Lower lobe of right lung (tissue), 2 donors: ENCODE measurements around the gene ANXA2R. TPM values are rescaled to one million over a fixed set of nuclear protein-coding genes. Genes with fewer than 3 reads are reported as not detected.
A peak's percentile ranks its signal among the peaks of the same experiment; 100 is the strongest.
"Not testable (repeated sequence)": the region's sequence is repeated elsewhere in the genome, so short reads cannot be mapped to it uniquely, and the experiment has no call there.

Experiments
- ATAC-seq, 2 donors: fragments of 200-7000 bp; cut with Tn5 transposase; one replicate each; pipeline ENCODE4 v1.9.1; 2020 to 2022; ENCODE audit warnings: mild to moderate bottlenecking in 2 of 2, moderate library complexity in 2 of 2
- DNase-seq: peaks from one replicate; pipeline ENCODE4 v3.0.0-alpha.2; 2020
- H3K27ac ChIP-seq: fragments of 200-600 bp; one replicate; pipeline ENCODE4 v1.8.0; 2022
- H3K27me3 ChIP-seq: fragments of 200-600 bp; one replicate; pipeline ENCODE4 v1.8.0; 2022; ENCODE audit warnings: low read depth
- H3K36me3 ChIP-seq: fragments of 200-600 bp; one replicate; pipeline ENCODE4 v1.8.0; 2022; ENCODE audit warnings: mild to moderate bottlenecking
- H3K4me1 ChIP-seq: fragments of 200-600 bp; one replicate; pipeline ENCODE4 v1.8.0; 2022
- H3K4me3 ChIP-seq: fragments of 200-600 bp; one replicate; pipeline ENCODE4 v1.8.0; 2022; ENCODE audit warnings: mild to moderate bottlenecking
- H3K9me3 ChIP-seq: fragments of 200-600 bp; one replicate; pipeline ENCODE4 v1.8.0; 2022
- CTCF ChIP-seq: fragments of 200-600 bp; IDR thresholded peaks from one replicate; pipeline ENCODE4 v1.8.0; 2022; ENCODE audit warnings: antibody characterized with exemption, mild to moderate bottlenecking
- intact Hi-C: fragments of 100-400 bp; cut with DNase I; formaldehyde crosslinking; loops from one replicate; pipeline ENCODE4 v1.11.0; 2022
- total RNA-seq: library from RNA; stranded (reverse); fragmentation: NEBNext Ultra II Directional; extraction: Animal tissue kit (Norgen Biotek cat#: 25700); gene quantifications from one replicate; pipeline ENCODE4 v1.2.1, GENCODE V29; 2021
- donor health status: DM: no; HTN: yes; CAD: no; lungs with severe emphysema.

The ANXA2R gene
- total RNA-seq, 1 donor from 2014 or later: 4.4 TPM

- Histone ChIP-seq H3K27ac (peak overlapping the region; percentile 83), H3K27me3 (peaks cover 30% of the 10 kb centered on the region), H3K4me1 (peaks cover 22% of the 10 kb centered on the region), H3K36me3 (no peaks in the 10 kb centered on the region), H3K9me3 (no peaks in the 10 kb centered on the region), H3K4me3 (peak overlapping the region; percentile 66)
- no peak for TF ChIP-seq CTCF
- DNase-seq (no peak), ATAC-seq (no peak)
- intact Hi-C loops: no loop called here
These were observed 3.1 kb downstream of the ANXA2R start for GRCh38 chr5:43036856-43037635.

GRCh38 chr5:43036409-43036808, 3.7 kb downstream of the ANXA2R start:
- no peaks in the 10 kb centered on the region for H3K36me3 ChIP-seq
- no peak for DNase-seq
- intact Hi-C loops: no loop called here
- H3K4me3 ChIP-seq: peak overlapping the region; percentile 66
- ATAC-seq: no peak
- TF ChIP-seq CTCF: no peak
- peak overlapping the region; percentile 83 for H3K27ac ChIP-seq
- peaks cover 30% of the 10 kb centered on the region for H3K27me3 ChIP-seq
- peaks cover 22% of the 10 kb centered on the region for H3K4me1 ChIP-seq
- no peaks in the 10 kb centered on the region for H3K9me3 ChIP-seq

- Histone ChIP-seq H3K27ac (no peak overlapping the region), H3K4me1 (peaks cover 22% of the 10 kb centered on the region), H3K4me3 (no peak overlapping the region), H3K9me3 (no peaks in the 10 kb centered on the region), H3K36me3 (no peaks in the 10 kb centered on the region), H3K27me3 (peaks cover 30% of the 10 kb centered on the region)
- DNase-seq: no peak
- ATAC-seq: no peak
- TF ChIP-seq CTCF: no peak
- intact Hi-C loops: no loop called here
These were observed 5.5 kb downstream of the ANXA2R start for GRCh38 chr5:43034591-43034968.

DNA sequence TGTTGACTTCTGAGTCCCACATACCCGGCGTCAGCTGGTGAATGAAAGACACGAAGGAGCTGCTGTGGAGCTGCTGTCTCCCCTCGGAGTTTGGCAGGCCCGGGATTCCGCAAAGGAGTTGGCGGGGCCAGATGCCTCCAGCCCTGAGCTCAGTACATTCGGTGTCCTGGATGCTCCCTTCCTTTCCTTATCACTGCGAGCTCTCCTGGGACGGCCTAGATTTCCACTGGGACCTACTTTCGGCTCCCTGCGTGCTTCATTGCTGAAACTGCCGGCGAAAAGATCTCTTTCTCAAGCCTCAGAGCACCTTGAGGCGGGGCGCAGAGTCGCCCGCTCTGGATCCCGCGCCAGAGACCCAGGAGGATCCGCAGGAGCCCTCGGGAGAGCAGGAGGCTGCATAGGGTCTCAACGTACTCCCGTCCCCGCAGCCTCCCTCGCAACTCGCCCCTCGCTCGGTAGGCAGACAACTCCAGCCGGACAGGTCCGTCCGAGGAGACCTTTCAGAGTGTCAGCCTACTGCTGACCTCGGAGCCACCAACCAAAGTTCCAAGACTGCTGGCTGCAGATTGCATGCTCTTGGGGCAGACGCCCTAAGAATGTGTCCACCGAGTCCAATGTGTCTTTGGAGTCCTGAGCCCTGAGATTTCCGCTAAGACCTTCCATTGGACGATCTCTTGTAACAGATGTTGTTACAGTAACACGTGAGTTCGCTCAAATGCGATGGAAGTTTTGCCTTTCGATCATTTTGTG, 6.1 kb downstream of the ANXA2R start:
- Histone ChIP-seq H3K27me3 (peaks cover 30% of the 10 kb centered on the region), H3K36me3 (no peaks in the 10 kb centered on the region), H3K4me3 (no peak overlapping the region), H3K9me3 (no peaks in the 10 kb centered on the region), H3K4me1 (peaks cover 22% of the 10 kb centered on the region), H3K27ac (no peak overlapping the region)
- TF ChIP-seq CTCF: no peak
- DNase-seq (no peak), ATAC-seq (no peak)
- intact Hi-C loops: no loop called here

DNA sequence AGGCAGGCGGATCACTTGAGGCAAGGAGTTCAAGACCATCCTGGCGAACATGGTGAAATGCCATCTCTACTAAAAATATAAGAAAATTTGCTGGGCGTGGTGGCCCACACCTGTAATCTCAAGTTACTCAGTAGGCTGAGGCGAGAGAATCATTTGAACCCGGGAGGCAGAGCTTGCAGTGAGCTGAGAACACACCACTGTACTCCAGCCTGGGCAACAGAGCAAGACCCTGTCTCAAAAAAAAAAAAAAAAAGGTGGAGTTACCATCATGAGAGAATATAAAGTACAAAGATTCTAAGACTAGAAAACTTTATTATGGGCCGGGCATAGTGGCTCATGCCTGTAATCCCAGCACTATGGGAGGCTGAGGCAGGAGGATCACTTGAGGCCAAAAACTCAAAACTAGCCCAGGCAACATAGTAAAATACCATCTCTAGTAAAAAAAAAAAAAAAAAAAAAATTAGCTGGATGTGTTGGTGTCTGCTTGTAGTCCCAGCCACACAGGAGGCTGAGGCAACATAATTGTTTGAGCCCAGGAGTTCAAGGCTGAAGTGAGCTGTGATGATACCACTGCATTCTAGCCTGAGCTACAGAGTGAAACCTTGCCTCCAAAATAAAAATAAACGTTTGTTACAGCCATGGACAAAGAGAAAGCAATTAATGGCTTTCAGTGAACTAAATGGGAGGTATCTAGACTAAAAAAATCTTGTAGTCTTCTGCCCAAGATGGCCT, 12.9 kb downstream of the ANXA2R start:
- no peak for TF ChIP-seq CTCF
- intact Hi-C loops: no loop called here

DNA sequence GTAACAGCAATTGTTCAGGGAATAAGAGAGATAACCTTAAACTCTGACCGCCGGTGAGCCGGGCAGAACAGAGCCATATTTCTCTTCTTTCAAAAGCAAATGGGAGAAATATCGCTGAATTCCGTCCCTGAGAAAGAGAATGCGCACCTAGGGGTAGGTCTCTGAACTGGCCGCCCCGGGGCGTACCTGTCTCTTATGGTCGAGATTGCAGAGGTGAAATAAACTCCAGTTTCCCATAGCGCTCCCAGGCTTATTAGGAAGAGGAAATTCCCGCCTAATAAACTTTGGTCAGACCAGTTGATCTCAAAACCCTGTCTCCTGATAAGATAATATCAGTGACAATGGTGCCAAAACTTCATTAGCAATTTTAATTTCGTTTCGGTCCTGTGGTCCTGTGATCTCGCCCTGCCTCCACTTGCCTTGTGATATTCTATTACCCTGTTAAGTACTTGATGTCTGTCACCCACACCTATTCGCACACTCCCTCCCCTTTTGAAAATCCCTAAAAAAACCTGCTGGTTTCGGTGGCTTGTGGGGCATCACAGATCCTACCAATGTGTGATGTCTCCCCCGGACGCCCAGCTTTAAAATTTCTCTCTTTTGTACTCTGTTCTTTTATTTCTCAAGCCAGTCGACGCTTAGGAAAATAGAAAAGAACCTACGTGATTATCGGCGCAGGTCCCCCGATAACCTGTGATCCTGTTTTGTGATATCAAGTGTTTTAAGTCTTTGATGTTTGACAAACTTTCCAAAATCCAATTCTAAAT, 14.8 kb downstream of the ANXA2R start:
- H3K4me1 ChIP-seq, DNase-seq, H3K9me3 ChIP-seq, H3K36me3 ChIP-seq, ATAC-seq, intact Hi-C loops, H3K4me3 ChIP-seq, H3K27me3 ChIP-seq, H3K27ac ChIP-seq: not testable (repeated sequence)

More for the DNA sequence above, 12.9 kb downstream of the ANXA2R start:
- H3K4me1 ChIP-seq: no peaks in the 10 kb centered on the region
- no peaks in the 10 kb centered on the region for H3K36me3 ChIP-seq
- ATAC-seq (no peak), DNase-seq (no peak)
- peaks cover 8% of the 10 kb centered on the region for H3K27me3 ChIP-seq
- H3K27ac ChIP-seq: no peak overlapping the region
- H3K9me3 ChIP-seq: no peaks in the 10 kb centered on the region
- no peak overlapping the region for H3K4me3 ChIP-seq
